Measurements from ENCODE around the gene IQSEC1. TPM values are rescaled to one million over a fixed set of nuclear protein-coding genes. Genes with fewer than 3 reads are reported as not detected.

IQSEC1 gene
- total RNA-seq, 2 donors from 2014 or later = 38.0 to 62.9 TPM

- Mint-ChIP-seq H3K9me3 (no peaks in the 10 kb centered on the region), H3K27ac (no peak overlapping the region), H3K4me1 (peaks cover 19% of the 10 kb centered on the region), H3K4me3 (no peak overlapping the region), H3K27me3 (no peaks in the 10 kb centered on the region), H3K36me3 (ENCODE audit: low read depth) (peaks cover 26% of the 10 kb centered on the region)
- no peak for ATAC-seq (replicated peaks)
Measured at GRCh38 chr3:12944849-12945248, 128.4 kb downstream of the IQSEC1 start.

GRCh38 chr3:12944413-12944812 is 128.8 kb downstream of the IQSEC1 start:
- no peaks in the 10 kb centered on the region for H3K9me3 Mint-ChIP-seq
- no peak overlapping the region for H3K4me3 Mint-ChIP-seq
- no peak overlapping the region for H3K27ac Mint-ChIP-seq
- ATAC-seq (replicated peaks) = no peak
- H3K27me3 Mint-ChIP-seq = no peaks in the 10 kb centered on the region
- peaks cover 16% of the 10 kb centered on the region for H3K4me1 Mint-ChIP-seq
- H3K36me3 Mint-ChIP-seq (ENCODE audit: low read depth) = peaks cover 31% of the 10 kb centered on the region

GRCh38 chr3:12943124-12944021 is 129.9 kb downstream of the IQSEC1 start:
- Mint-ChIP-seq H3K36me3 (ENCODE audit: low read depth) (peaks cover 29% of the 10 kb centered on the region), H3K4me3 (no peak overlapping the region), H3K27me3 (no peaks in the 10 kb centered on the region), H3K9me3 (no peaks in the 10 kb centered on the region), H3K4me1 (peaks cover 7% of the 10 kb centered on the region), H3K27ac (no peak overlapping the region)
- no peak for ATAC-seq (replicated peaks)

- no peaks in the 10 kb centered on the region for H3K4me1 Mint-ChIP-seq
- ATAC-seq (replicated peaks) = no peak
- no peak overlapping the region for H3K4me3 Mint-ChIP-seq
- H3K27me3 Mint-ChIP-seq = no peaks in the 10 kb centered on the region
- no peaks in the 10 kb centered on the region for H3K9me3 Mint-ChIP-seq
- H3K36me3 Mint-ChIP-seq (ENCODE audit: low read depth) = peaks cover 38% of the 10 kb centered on the region
- peak overlapping the region; percentile 43 for H3K27ac Mint-ChIP-seq
Measured at GRCh38 chr3:12941495-12942023, 131.7 kb downstream of the IQSEC1 start.

- H3K27me3 Mint-ChIP-seq = no peaks in the 10 kb centered on the region
- peaks cover 41% of the 10 kb centered on the region for H3K36me3 Mint-ChIP-seq (ENCODE audit: low read depth)
- H3K4me3 Mint-ChIP-seq = no peak overlapping the region
- no peak overlapping the region for H3K27ac Mint-ChIP-seq
- H3K9me3 Mint-ChIP-seq = no peaks in the 10 kb centered on the region
- ATAC-seq (replicated peaks) = no peak
- no peaks in the 10 kb centered on the region for H3K4me1 Mint-ChIP-seq
Measured at GRCh38 chr3:12940854-12941253, 132.4 kb downstream of the IQSEC1 start.

- no peak overlapping the region for H3K4me3 Mint-ChIP-seq
- no peaks in the 10 kb centered on the region for H3K27me3 Mint-ChIP-seq
- no peak for ATAC-seq (replicated peaks)
- no peaks in the 10 kb centered on the region for H3K4me1 Mint-ChIP-seq
- H3K27ac Mint-ChIP-seq = peak overlapping the region; percentile 8
- no peaks in the 10 kb centered on the region for H3K9me3 Mint-ChIP-seq
- H3K36me3 Mint-ChIP-seq (ENCODE audit: low read depth) = peaks cover 52% of the 10 kb centered on the region
Measured at GRCh38 chr3:12939137-12939536, 134.1 kb downstream of the IQSEC1 start.

- Mint-ChIP-seq H3K4me1 (no peaks in the 10 kb centered on the region), H3K4me3 (no peak overlapping the region), H3K27ac (no peak overlapping the region), H3K36me3 (ENCODE audit: low read depth) (peaks cover 52% of the 10 kb centered on the region), H3K27me3 (no peaks in the 10 kb centered on the region), H3K9me3 (no peaks in the 10 kb centered on the region)
- no peak for ATAC-seq (replicated peaks)
Measured at GRCh38 chr3:12938258-12938711, 134.9 kb downstream of the IQSEC1 start.

- H3K9me3 Mint-ChIP-seq = no peaks in the 10 kb centered on the region
- ATAC-seq (replicated peaks) = no peak
- no peaks in the 10 kb centered on the region for H3K27me3 Mint-ChIP-seq
- H3K4me3 Mint-ChIP-seq = no peak overlapping the region
- no peaks in the 10 kb centered on the region for H3K4me1 Mint-ChIP-seq
- peaks cover 49% of the 10 kb centered on the region for H3K36me3 Mint-ChIP-seq (ENCODE audit: low read depth)
- H3K27ac Mint-ChIP-seq = no peak overlapping the region
Measured at GRCh38 chr3:12935861-12936830, 137.1 kb downstream of the IQSEC1 start.

GRCh38 chr3:12935023-12935860 is 138.0 kb downstream of the IQSEC1 start:
- ATAC-seq (replicated peaks) = no peak
- peaks cover 40% of the 10 kb centered on the region for H3K36me3 Mint-ChIP-seq (ENCODE audit: low read depth)
- peak overlapping the region; percentile 30 for H3K27ac Mint-ChIP-seq
- peaks cover under 1% of the 10 kb centered on the region for H3K4me1 Mint-ChIP-seq
- no peaks in the 10 kb centered on the region for H3K27me3 Mint-ChIP-seq
- H3K4me3 Mint-ChIP-seq = no peak overlapping the region
- H3K9me3 Mint-ChIP-seq = no peaks in the 10 kb centered on the region

GRCh38 chr3:12934431-12934830 is 138.8 kb downstream of the IQSEC1 start:
- no peak for ATAC-seq (replicated peaks)
- Mint-ChIP-seq H3K4me3 (no peak overlapping the region), H3K36me3 (ENCODE audit: low read depth) (peaks cover 40% of the 10 kb centered on the region), H3K9me3 (no peaks in the 10 kb centered on the region), H3K4me1 (peaks cover 9% of the 10 kb centered on the region), H3K27ac (peak overlapping the region; percentile 30), H3K27me3 (no peaks in the 10 kb centered on the region)

GRCh38 chr3:12933901-12934300 is 139.3 kb downstream of the IQSEC1 start:
- H3K9me3 Mint-ChIP-seq = no peaks in the 10 kb centered on the region
- ATAC-seq (replicated peaks) = no peak

GRCh38 chr3:12932754-12933153 is 140.5 kb downstream of the IQSEC1 start:
- H3K27me3 Mint-ChIP-seq = no peaks in the 10 kb centered on the region
- no peak overlapping the region for H3K4me3 Mint-ChIP-seq
- no peak for ATAC-seq (replicated peaks)
- H3K27ac Mint-ChIP-seq = no peak overlapping the region
- peaks cover 39% of the 10 kb centered on the region for H3K36me3 Mint-ChIP-seq (ENCODE audit: low read depth)
- H3K9me3 Mint-ChIP-seq = no peaks in the 10 kb centered on the region
- peaks cover 9% of the 10 kb centered on the region for H3K4me1 Mint-ChIP-seq

More at GRCh38 chr3:12933901-12934300, 139.3 kb downstream of the IQSEC1 start:
- peaks cover 9% of the 10 kb centered on the region for H3K4me1 Mint-ChIP-seq
- no peak overlapping the region for H3K27ac Mint-ChIP-seq
- no peaks in the 10 kb centered on the region for H3K27me3 Mint-ChIP-seq
- H3K4me3 Mint-ChIP-seq = no peak overlapping the region
- H3K36me3 Mint-ChIP-seq (ENCODE audit: low read depth) = peaks cover 40% of the 10 kb centered on the region

- no peak overlapping the region for H3K4me3 Mint-ChIP-seq
- peak overlapping the region; percentile 41 for H3K27ac Mint-ChIP-seq
- ATAC-seq (replicated peaks) = no peak
Measured at GRCh38 chr3:12932347-12932746, 140.9 kb downstream of the IQSEC1 start.

More at GRCh38 chr3:12932347-12932746, 140.9 kb downstream of the IQSEC1 start:
- peaks cover 41% of the 10 kb centered on the region for H3K36me3 Mint-ChIP-seq (ENCODE audit: low read depth)
- peaks cover 9% of the 10 kb centered on the region for H3K4me1 Mint-ChIP-seq
- H3K9me3 Mint-ChIP-seq = no peaks in the 10 kb centered on the region
- no peaks in the 10 kb centered on the region for H3K27me3 Mint-ChIP-seq
